ENCODE results near the gene CPXM2. TPM values are rescaled to one million over a fixed set of nuclear protein-coding genes. Genes with fewer than 3 reads are reported as not detected.

CPXM2 gene
- total and polyA plus RNA-seq, 4 donors: 0.05 to 0.92 (median 0.44) TPM

DNA sequence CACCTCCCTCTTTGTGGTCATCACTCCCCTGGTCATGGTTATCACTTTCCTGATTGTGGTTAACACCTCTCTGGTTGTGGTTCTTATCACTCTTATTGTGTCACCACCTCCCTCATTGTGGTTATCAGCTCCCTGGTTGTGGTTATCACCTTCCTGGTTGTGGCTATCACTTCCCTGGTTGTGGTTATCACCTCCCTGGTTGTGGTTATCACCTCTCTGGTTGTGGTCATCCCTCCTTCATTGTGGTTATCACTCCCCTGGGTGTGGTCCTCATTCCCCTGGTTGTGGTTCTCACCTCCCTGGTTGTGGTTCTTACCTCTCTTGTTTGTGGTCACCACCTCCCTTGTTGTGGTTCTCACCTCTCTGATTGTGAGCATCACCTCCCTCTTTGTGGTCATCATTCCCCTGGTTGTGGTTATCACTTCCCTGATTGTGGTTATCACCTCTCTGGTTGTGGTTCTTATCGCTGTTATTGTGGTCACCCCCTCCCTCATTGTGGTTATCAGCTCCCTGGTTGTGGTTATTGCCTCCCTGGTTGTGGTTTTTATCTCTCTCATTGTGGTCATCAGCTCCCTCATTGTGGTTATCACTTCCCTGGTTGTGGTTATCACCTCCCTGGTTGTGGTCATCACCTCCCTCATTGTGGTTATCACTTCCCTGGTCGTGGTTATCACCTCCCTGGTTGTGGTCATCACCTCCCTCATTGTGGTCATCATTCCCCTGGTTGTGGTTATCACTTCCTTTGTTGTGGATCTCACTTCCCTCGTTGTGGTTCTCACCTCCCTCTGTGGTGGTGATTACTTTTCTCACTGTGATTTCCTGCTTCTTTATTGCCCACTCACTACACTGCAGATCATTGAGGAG, 118.7 kb downstream of the CPXM2 start:
- Histone ChIP-seq H3K27me3 (ENCODE audit: control insufficient read depth in 4 of 4, insufficient read depth in 4 of 4, low read length in 3 of 4) (no peaks in the 10 kb centered on the region), H3K36me3 (ENCODE audit: control insufficient read depth in 4 of 4, insufficient read depth in 3 of 4, low read depth in 1 of 4, low read length in 3 of 4) (no peaks in the 10 kb centered on the region), H3K4me3 (ENCODE audit: low read depth in 1 of 3, low read length in 3 of 3) (no peak overlapping the region), H3K9me3 (ENCODE audit: control insufficient read depth in 4 of 4, low read length in 3 of 4) (no peaks in the 10 kb centered on the region), H3K4me1 (ENCODE audit: control insufficient read depth in 4 of 4, insufficient read depth in 4 of 4, low read length in 3 of 4) (no peaks in the 10 kb centered on the region), H3K27ac (ENCODE audit: low read depth in 1 of 2, low read length in 2 of 2) (no peak overlapping the region), H3K9ac (ENCODE audit: low read depth in 1 of 2, low read length in 2 of 2) (no peak overlapping the region)
- TF ChIP-seq SP1 (IDR thresholded peaks at IDR 0.05): no peak
- no peak for TF ChIP-seq ATF3 (IDR thresholded peaks at IDR 0.05)
- no peak for TF ChIP-seq RAD21 (IDR thresholded peaks at IDR 0.05)
- no peak for TF ChIP-seq RXRA (IDR thresholded peaks at IDR 0.05)
- TF ChIP-seq JUND (IDR thresholded peaks at IDR 0.05): no peak
- TF ChIP-seq, protein P1, sequence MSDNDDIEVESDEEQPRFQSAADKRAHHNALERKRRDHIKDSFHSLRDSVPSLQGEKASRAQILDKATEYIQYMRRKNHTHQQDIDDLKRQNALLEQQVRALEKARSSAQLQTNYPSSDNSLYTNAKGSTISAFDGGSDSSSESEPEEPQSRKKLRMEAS (IDR thresholded peaks at IDR 0.05): no peak
- TF ChIP-seq YY1 (IDR thresholded peaks at IDR 0.05): no peak
- TF ChIP-seq HNF4A (conservative IDR thresholded peaks at IDR 0.05): no peak
- TF ChIP-seq, protein P2, sequence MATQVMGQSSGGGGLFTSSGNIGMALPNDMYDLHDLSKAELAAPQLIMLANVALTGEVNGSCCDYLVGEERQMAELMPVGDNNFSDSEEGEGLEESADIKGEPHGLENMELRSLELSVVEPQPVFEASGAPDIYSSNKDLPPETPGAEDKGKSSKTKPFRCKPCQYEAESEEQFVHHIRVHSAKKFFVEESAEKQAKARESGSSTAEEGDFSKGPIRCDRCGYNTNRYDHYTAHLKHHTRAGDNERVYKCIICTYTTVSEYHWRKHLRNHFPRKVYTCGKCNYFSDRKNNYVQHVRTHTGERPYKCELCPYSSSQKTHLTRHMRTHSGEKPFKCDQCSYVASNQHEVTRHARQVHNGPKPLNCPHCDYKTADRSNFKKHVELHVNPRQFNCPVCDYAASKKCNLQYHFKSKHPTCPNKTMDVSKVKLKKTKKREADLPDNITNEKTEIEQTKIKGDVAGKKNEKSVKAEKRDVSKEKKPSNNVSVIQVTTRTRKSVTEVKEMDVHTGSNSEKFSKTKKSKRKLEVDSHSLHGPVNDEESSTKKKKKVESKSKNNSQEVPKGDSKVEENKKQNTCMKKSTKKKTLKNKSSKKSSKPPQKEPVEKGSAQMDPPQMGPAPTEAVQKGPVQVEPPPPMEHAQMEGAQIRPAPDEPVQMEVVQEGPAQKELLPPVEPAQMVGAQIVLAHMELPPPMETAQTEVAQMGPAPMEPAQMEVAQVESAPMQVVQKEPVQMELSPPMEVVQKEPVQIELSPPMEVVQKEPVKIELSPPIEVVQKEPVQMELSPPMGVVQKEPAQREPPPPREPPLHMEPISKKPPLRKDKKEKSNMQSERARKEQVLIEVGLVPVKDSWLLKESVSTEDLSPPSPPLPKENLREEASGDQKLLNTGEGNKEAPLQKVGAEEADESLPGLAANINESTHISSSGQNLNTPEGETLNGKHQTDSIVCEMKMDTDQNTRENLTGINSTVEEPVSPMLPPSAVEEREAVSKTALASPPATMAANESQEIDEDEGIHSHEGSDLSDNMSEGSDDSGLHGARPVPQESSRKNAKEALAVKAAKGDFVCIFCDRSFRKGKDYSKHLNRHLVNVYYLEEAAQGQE (IDR thresholded peaks at IDR 0.05): no peak
- TF ChIP-seq FOXA2 (IDR thresholded peaks at IDR 0.05): no peak
- no peak for TF ChIP-seq NR2F2 (IDR thresholded peaks at IDR 0.05)
- TF ChIP-seq, protein P3, sequence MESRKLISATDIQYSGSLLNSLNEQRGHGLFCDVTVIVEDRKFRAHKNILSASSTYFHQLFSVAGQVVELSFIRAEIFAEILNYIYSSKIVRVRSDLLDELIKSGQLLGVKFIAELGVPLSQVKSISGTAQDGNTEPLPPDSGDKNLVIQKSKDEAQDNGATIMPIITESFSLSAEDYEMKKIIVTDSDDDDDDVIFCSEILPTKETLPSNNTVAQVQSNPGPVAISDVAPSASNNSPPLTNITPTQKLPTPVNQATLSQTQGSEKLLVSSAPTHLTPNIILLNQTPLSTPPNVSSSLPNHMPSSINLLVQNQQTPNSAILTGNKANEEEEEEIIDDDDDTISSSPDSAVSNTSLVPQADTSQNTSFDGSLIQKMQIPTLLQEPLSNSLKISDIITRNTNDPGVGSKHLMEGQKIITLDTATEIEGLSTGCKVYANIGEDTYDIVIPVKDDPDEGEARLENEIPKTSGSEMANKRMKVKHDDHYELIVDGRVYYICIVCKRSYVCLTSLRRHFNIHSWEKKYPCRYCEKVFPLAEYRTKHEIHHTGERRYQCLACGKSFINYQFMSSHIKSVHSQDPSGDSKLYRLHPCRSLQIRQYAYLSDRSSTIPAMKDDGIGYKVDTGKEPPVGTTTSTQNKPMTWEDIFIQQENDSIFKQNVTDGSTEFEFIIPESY (IDR thresholded peaks at IDR 0.05): no peak
- TF ChIP-seq GABPA (IDR thresholded peaks at IDR 0.05 in 1 of 2, conservative IDR thresholded peaks at IDR 0.05 in 1 of 2): no peak
- WGBS: 49% methylated on average over 3 of the region's 3 CpGs
- no peak for DNase-seq (ENCODE audit: low spot score)

- no peak for TF ChIP-seq EGR1 (IDR thresholded peaks at IDR 0.05; ENCODE audit: low read depth in 2 of 2)
- TF ChIP-seq RXRA (IDR thresholded peaks at IDR 0.05): no peak
- TF ChIP-seq ATF3 (IDR thresholded peaks at IDR 0.05): no peak
- TF ChIP-seq TAF1 (conservative IDR thresholded peaks at IDR 0.05): no peak
- TF ChIP-seq HNF4G (IDR thresholded peaks at IDR 0.05): no peak
- TF ChIP-seq RAD21 (IDR thresholded peaks at IDR 0.05): no peak
- TF ChIP-seq YY1 (IDR thresholded peaks at IDR 0.05): no peak
- TF ChIP-seq GABPA (IDR thresholded peaks at IDR 0.05 in 1 of 2, conservative IDR thresholded peaks at IDR 0.05 in 1 of 2): no peak
- TF ChIP-seq HNF4A (conservative IDR thresholded peaks at IDR 0.05): no peak
- TF ChIP-seq JUND (IDR thresholded peaks at IDR 0.05): no peak
- Histone ChIP-seq H3K4me1 (ENCODE audit: control insufficient read depth in 4 of 4, insufficient read depth in 4 of 4, low read length in 3 of 4) (no peaks in the 10 kb centered on the region), H3K27ac (ENCODE audit: low read depth in 1 of 2, low read length in 2 of 2) (no peak overlapping the region), H3K4me3 (ENCODE audit: low read depth in 1 of 3, low read length in 3 of 3) (no peak overlapping the region), H3K36me3 (ENCODE audit: control insufficient read depth in 4 of 4, insufficient read depth in 3 of 4, low read depth in 1 of 4, low read length in 3 of 4) (no peaks in the 10 kb centered on the region), H3K9me3 (ENCODE audit: control insufficient read depth in 4 of 4, low read length in 3 of 4) (no peaks in the 10 kb centered on the region), H3K27me3 (ENCODE audit: control insufficient read depth in 4 of 4, insufficient read depth in 4 of 4, low read length in 3 of 4) (no peaks in the 10 kb centered on the region), H3K9ac (ENCODE audit: low read depth in 1 of 2, low read length in 2 of 2) (no peak overlapping the region)
- no peak for DNase-seq (ENCODE audit: low spot score)
- 69% methylated on average over 4 of the region's 4 CpGs for WGBS
Measured at GRCh38 chr10:123771877-123772644, 119.5 kb downstream of the CPXM2 start.
